ENCODE data around the gene NKD2.
"Not testable (repeated sequence)": the region's sequence is repeated elsewhere in the genome, so short reads cannot be mapped to it uniquely, and the experiment has no call there.

NKD2 gene

GRCh38 chr5:1078851-1079250 is 70.2 kb downstream of the NKD2 start:
- no peak for DNase-seq
- intact Hi-C loops (cut with DNase I; ENCODE audit: low total_unique reads), result no loop called here
- H3K4me1 ChIP-seq, result no peaks in the 10 kb centered on the region
- no peak overlapping the region for H3K4me3 ChIP-seq
- TF ChIP-seq CTCF (IDR thresholded peaks at IDR 0.05), result no peak
- no peaks in the 10 kb centered on the region for H3K9me3 ChIP-seq
- H3K27me3 ChIP-seq, result no peaks in the 10 kb centered on the region
- H3K36me3 ChIP-seq, result peaks cover 8 to 92% (median 65%) of the 10 kb centered on the region in 3 donors
- no peak overlapping the region for H3K27ac ChIP-seq

GRCh38 chr5:1079486-1079885 is 70.9 kb downstream of the NKD2 start:
- intact Hi-C loops (cut with DNase I; ENCODE audit: low total_unique reads), result no loop called here
- Histone ChIP-seq H3K27ac (no peak overlapping the region), H3K4me1 (no peaks in the 10 kb centered on the region), H3K9me3 (no peaks in the 10 kb centered on the region), H3K27me3 (no peaks in the 10 kb centered on the region), H3K4me3 (no peak overlapping the region), H3K36me3 (peaks cover 8 to 92% (median 64%) of the 10 kb centered on the region in 3 donors)
- no peak for TF ChIP-seq CTCF (IDR thresholded peaks at IDR 0.05)
- DNase-seq, result no peak

DNA sequence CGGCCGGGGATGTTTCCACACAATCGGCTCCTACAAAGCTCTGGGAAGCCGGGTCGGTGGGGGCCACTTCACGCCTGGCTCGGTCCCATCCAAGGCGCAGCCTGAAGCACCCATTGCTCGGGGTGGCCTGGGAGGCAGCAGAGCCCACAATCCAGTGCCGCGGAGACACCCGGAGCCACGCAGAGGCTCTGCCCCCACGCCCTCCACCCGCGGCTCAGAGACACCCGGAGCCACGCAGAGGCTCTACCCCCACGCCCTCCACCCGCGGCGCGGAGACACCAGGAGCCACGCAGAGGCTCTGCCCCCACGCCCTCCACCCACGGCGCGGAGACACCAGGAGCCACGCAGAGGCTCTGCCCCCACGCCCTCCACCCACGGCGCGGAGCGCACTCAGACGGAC is 71.4 kb downstream of the NKD2 start:
- H3K36me3 ChIP-seq, result peaks cover 8 to 92% (median 64%) of the 10 kb centered on the region in 3 donors
- no peak overlapping the region for H3K27ac ChIP-seq
- intact Hi-C loops (cut with DNase I; ENCODE audit: low total_unique reads), result no loop called here
- no peaks in the 10 kb centered on the region for H3K4me1 ChIP-seq
- DNase-seq, result no peak
- H3K9me3 ChIP-seq, result no peaks in the 10 kb centered on the region
- H3K27me3 ChIP-seq, result no peaks in the 10 kb centered on the region
- H3K4me3 ChIP-seq, result no peak overlapping the region
- TF ChIP-seq CTCF (IDR thresholded peaks at IDR 0.05), result no peak

DNA sequence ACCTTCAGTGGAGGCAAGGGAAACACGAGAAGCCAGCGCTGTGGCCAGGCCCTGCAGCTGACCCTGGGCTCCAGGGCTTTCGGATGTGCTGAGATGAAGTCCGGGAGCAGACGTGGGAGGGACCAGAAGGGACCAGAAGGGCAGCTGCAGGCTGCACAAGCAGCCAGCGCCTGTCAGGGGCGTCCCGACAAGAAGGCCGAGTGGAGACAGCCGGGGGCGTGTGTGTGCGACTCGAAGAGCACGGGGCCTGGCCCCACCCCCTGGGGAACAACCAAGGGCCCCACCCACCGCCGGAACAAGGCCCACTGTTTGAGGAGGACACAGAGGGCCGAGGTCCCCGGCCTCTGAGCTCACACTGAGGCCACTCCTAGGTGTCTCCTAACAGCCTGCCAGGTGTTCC is 71.8 kb downstream of the NKD2 start:
- H3K9me3 ChIP-seq, result no peaks in the 10 kb centered on the region
- no peak overlapping the region for H3K27ac ChIP-seq
- H3K4me3 ChIP-seq, result no peak overlapping the region
- H3K36me3 ChIP-seq, result peaks cover 8 to 92% (median 64%) of the 10 kb centered on the region in 3 donors
- no peaks in the 10 kb centered on the region for H3K27me3 ChIP-seq
- intact Hi-C loops (cut with DNase I; ENCODE audit: low total_unique reads), result no loop called here
- TF ChIP-seq CTCF (IDR thresholded peaks at IDR 0.05), result no peak
- no peaks in the 10 kb centered on the region for H3K4me1 ChIP-seq
- DNase-seq, result no peak

- Histone ChIP-seq H3K4me1 (no peaks in the 10 kb centered on the region), H3K27me3 (no peaks in the 10 kb centered on the region), H3K27ac (no peak overlapping the region), H3K4me3 (no peak overlapping the region), H3K36me3 (peaks cover 8 to 92% (median 65%) of the 10 kb centered on the region in 3 donors), H3K9me3 (no peaks in the 10 kb centered on the region)
- no peak for TF ChIP-seq CTCF (IDR thresholded peaks at IDR 0.05)
- DNase-seq, result no peak
- intact Hi-C loops (cut with DNase I; ENCODE audit: low total_unique reads), result no loop called here
These were observed 72.9 kb downstream of the NKD2 start for GRCh38 chr5:1081519-1081918.

GRCh38 chr5:1083026-1083425 is 74.4 kb downstream of the NKD2 start:
- not testable (repeated sequence) for H3K9me3 ChIP-seq

More at GRCh38 chr5:1083026-1083425, 74.4 kb downstream of the NKD2 start:
- H3K4me3 ChIP-seq; H3K27ac ChIP-seq; H3K27me3 ChIP-seq; DNase-seq; intact Hi-C loops (cut with DNase I; ENCODE audit: low total_unique reads); H3K4me1 ChIP-seq: not testable (repeated sequence)
- H3K36me3 ChIP-seq, result peaks cover 8 to 90% (median 61%) of the 10 kb centered on the region in 3 donors

Data from tibial artery (tissue), 4 donors.